NCI-H187 (cell line): ENCODE data around the gene PFN3.
"Not testable (repeated sequence)": the region's sequence is repeated elsewhere in the genome, so short reads cannot be mapped to it uniquely, and the experiment has no call there.

Experiments used
- DNase-seq, 2 experiments: peaks; one replicate each; lab custom pipeline; 2025; lab: John Stamatoyannopoulos, UW

The PFN3 gene

DNA sequence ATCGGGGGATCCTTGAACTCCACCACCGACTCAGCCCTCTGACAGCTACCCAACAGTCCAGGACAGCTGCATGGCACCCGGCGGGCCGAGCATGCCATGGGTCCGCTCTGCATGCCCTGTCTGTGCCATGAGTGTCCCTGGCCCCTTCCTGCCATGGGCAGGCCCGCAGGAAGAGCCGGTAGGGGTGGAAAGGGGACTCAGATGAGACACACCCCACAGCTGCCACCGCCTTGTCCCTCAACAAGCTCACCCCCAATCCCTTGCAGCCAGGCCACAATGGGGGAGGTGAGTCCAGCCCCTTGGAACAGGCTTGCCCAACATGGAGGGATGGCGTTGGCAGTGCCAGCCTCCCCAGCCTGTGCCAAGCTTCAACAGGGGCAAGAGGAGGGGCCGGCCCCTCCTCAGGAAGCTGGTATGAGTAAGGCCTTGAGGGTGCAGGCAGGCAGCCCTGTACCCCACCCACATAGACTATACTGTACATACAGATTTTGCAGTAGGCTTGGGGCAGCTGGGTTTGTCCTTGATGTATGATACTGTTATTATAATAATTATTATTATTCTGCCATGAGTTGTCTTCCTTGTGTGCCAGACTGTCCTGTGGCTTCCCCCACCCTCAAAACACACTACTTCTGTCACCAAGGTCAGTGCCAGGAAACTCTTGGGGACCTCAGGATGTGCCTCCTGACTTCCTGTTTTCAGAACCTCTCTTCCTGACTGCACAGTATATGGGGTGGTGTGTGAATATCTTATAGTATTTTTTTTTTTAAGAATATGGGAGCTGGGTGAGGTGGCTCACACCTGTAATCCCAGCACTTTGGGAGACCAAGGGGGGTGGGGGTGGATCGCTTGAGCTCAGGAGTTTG lies 28.2 kb downstream of the PFN3 start:
- no peak for DNase-seq

DNA sequence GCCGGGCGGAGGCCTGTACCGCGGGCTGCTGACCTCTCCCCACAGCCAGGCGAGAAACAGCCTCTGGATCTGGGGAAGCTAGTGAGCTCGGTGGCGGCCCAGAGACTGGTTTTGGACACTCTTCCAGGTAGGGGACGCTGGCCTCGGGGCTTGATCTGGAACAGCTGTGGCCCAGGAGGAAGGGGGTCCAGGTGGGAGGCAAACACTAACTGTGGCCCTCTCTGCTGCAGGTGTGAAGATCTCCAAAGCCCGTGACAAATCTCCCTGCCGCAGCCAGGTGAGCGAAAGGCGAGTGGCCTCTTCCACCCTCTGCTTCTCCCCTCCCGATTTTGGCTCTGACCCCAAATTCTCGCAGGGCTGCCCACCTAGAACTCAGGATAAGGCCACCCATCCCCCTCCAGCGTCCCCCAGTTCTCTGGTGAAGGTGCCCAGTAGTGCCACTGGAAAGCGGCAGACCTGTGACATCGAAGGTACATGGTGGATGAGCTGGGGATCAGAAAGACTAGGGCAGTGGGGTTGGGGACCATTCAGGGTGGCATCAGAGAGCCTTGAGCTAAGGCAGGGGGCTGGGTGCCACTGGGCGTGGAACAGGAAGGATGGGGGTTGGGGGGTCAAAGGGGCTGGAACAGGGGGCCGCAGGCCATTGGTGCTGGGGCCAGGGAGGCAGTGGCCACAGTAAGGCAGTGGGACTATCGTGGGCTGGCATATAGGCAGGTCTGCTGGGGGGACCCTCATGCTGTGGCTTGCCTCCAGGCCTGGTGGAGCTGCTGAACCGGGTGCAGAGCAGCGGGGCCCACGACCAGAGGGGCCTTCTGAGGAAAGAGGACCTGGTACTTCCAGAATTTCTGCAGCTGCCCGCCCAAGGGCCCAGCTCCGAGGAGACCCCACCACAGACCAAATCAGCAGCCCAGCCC lies 29.1 kb downstream of the PFN3 start:
- no peak for DNase-seq

DNA sequence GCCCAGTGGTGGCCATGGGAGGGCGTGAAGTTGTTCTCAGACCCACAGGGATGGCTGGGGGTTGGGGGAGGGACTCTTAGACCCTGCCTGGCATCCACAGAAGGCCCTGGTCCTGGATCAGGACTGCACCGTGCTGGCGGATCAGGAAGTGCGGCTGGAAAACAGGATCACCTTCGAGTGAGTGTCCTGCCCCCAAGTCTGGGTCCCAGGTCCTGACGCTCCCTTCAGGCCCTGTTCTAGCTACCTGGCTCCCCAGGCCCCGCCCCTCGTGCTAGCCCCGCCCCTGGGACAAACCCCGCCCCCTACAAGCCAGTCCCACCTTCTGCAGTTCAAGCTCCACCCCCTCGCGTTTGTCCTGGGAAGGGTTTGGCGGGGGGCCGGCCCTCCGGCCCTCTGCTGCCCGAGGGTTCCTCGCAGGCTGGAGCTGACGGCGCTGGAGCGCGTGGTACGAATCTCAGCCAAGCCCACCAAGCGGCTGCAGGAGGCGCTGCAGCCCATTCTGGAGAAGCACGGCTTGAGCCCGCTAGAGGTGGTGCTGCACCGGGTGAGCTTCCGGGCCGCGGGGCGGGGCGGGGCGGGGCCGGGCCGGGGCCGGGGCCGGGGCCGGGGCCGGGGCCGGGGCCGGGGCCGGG lies 29.9 kb downstream of the PFN3 start:
- peak; percentile 49 to 75 for DNase-seq

DNA sequence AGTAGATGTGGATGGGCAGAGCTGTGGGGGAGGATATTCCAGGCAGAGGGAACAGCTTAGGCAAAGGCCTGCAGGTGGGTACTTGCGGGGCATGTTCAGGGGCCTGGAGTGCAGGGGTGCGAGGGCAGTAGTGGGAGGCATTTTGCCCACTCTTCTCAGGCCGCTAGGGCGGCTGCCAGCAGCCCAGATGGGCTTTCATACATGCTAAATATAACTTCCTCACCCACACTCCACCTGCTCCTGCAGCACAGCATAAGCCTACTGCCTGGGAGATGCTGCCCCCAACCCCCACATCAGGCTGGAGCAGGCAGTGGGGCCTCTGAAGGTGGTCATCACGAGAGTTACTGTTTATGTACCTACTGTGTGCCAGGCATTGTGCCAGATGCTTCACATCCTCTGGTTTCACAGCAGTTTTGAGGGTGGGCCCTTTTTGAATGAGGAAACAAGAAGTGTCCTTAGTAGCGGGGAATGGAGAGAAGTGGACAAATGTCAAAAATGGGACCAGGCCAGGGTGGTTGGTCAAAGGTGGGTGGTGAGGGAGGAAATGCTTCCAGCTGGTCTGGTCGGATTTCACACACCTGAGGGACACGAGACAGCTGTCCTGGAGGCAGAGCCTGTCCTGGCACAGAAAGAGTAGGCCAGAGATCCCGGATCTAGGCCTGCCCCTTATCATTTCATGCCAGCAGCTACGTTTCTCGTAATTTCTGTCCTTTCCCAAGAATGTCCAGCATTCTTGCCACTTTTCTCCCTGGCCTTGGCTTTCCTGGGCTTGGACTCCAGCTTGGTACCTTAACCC lies 30.6 kb downstream of the PFN3 start:
- no peak for DNase-seq

- no peak for DNase-seq
Observed at GRCh38 chr5:177368869-177369644, 31.4 kb downstream of the PFN3 start.

- DNase-seq: no peak
Observed at GRCh38 chr5:177367981-177368868, 32.2 kb downstream of the PFN3 start.

- DNase-seq: no peak
Observed at GRCh38 chr5:177367323-177367848, 33.1 kb downstream of the PFN3 start.

DNA sequence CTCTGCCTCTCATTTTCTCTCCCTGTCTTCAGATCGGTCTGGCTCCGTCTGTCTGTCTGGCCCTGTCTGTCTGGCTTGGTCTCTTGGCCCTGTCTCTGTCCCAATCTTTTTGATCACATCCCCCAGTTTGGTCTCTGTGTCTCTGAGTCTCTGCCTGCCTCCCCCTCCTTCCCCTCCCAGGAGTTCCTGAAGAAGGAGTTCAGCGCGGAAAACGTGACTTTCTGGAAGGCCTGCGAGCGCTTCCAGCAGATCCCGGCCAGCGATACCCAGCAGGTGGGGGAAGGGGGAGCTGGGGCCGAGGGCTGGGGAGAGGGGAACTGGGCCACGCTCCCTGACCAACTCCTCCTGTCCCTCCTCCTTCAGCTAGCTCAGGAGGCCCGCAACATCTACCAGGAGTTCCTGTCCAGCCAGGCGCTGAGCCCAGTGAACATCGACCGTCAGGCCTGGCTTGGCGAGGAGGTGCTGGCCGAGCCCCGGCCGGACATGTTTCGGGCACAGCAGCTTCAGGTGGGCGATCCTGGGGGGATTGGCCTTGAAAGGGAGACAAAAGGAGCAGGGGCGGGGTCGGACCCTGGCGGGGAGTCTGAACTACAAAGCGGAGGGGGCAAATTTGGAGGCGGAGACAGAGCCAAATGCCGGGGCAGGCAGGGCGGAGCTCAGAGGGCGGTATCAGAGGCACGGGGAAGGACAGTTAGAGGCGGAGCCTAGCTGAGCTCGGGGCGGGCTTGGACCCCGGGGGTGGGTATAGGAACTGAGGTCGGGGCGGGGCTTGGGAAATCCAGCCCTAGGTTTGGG lies 33.7 kb downstream of the PFN3 start:
- DNase-seq: peak; percentile 18 to 64

DNA sequence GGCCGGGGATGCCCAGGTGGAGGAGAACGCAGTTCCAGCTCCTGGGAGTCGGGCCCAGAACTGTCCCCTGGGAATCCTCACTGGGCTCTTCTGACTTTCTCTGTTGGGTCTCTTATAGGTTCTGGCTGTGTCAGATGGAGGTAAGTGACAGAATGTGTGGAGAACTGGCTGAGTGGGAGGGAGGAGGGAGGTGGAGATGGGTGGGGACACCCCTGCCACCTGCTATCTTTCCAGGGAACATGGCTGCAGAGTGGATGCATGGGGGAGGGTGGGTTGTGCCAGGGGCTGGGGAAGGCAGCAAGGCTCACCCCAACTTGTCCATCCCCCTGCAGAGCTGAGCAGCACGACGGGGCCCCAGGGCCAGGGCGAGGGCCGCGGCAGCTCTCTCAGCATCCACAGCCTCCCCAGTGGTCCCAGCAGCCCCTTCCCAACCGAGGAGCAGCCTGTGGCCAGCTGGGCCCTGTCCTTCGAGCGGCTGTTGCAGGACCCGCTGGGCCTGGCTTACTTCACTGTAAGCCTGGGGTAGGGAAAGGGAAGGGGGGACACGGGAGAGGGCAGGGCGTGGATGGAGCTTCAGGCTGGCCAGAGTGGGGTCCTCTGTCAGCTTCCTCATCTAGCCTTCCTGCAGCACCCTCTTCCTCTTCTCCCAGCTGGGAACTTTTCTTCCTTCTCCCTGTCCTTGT lies 34.5 kb downstream of the PFN3 start:
- no peak for DNase-seq

- no peak for DNase-seq
Observed at GRCh38 chr5:177364159-177364962, 36.1 kb downstream of the PFN3 start.

DNA sequence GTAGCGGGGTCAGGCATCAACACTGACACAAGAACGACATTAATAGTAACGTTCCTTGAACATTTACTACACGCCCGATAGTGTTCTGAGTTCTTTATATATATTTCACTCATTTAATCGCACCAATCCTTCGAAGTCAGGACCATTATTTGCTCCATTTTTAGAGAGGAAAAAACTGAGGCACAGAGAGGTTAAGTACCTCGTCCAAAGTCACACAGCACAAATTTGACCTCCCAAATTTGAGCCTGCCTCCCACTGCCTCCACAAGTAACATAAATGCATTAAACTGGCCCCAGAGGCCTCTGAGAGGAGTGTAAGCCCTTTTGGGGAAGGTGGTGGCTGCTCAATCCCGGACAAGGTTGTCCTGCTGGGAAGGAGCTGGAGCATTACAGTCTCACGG lies 36.9 kb downstream of the PFN3 start:
- no peak for DNase-seq

DNA sequence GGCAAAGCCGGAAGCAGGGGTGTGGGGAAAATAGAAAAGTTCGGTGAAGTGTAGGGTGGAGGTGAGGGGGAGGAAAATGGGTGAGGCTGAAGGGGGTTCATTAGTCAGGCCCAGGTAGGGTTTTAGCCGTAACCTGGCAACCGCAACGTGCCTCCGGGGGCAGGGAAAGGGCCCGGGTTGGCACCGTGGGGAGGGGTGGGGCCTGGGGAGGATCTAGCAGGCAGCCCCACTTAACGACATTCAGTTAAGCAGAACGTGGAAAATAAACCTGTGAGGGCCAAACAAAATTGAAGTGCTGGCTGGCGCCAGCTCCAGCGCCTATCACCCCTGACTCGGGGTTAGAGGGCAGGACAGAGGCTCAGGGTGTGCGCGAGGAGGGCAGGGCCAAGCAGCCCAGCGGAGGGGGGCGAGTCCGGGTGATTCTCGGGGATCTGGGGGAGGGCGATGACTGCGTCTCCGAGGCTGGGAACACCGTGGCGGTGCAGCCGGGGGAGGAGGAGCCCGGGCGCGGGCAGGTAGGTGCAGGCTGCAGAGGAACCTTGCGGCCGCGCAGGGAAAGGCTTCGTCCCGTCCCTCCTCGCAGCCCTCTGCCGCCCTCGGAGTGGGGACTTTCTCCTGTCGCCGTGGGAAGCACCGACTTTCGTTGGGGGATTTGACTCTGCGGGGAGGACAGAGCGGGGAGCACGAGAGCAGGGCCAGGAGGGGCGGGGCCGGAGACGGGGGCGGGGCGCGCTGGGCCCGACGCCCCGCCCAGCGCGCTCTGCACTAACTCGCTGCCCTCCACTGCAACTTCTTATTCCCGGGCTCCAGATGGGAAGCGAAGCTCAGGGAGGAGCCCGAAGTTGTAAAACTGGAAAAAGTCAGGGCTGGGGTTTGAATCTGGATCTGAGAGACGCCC lies 37.6 kb downstream of the PFN3 start:
- DNase-seq: peak; percentile 29 to 63

GRCh38 chr5:177362292-177362609 lies 38.2 kb downstream of the PFN3 start:
- DNase-seq: no peak

DNA sequence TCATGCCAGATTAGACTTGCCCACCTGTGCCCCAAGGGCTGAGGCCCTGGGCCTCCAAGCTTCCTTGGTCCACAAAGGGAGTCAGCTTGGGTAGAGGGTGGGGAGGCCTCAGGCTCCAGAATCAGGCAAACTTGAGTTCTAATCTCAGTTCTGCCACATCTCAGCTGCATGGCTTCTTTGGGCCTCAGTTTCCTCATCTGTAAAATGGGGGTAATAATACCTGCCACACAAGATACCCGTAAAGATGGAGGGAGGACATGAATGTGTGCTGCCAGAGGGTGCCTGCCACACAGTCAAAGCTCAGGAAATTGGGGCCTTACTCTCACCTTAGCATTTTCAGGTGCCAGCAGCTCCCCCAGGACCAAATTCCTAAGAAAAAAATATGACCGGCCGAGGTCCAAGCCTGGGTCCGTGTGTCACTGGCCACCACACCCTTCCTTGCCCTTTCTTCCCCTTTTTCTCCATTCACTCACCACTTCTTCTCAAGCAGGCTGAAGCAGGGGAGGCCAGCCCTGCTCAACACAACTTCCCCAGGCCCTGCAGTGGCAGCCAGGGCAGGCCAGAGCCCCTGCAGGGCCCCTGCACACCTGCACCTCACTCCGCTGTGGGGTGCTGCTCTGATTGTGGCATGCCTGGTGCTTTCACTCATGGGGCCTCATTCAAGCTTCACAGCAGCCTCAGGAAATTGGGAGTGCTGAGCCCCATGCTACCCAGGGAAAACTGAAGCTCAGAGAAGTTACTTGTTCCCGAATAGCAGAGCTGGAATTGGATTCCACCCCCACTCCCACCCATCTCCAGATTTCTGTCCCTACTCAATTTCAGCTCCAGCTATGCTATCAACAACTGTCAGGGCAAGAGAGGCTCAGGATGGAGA lies 38.8 kb downstream of the PFN3 start:
- no peak for DNase-seq

DNA sequence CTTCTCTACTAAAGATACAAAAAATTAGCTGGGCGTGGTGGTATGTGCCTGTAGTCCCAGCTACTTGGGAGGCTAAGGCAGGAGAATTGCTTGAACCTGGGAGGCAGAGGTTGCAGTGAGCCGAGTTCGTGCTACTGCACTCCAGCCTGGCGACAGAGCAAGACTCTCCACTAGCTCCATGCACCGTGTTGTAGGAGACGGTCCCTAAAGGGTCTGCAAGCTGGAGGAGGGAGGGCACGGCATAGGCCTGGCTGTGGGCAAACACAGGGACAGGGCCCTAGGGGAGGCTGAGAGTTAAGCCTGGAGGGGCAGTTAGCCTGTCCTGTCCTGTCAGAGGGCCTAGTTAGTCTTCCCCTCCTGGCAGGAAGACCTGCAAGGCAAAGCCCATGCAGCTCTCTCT lies 39.7 kb downstream of the PFN3 start:
- not testable (repeated sequence) for DNase-seq
